Fibroblast of peridontal ligament (primary cell): ENCODE data around the gene SRSF3.
A peak's percentile ranks its signal among the peaks of the same experiment; 100 is the strongest.
"Not testable (repeated sequence)": the region's sequence is repeated elsewhere in the genome, so short reads cannot be mapped to it uniquely, and the experiment has no call there.

Experiments
- DNase-seq: peaks from one replicate; pipeline ENCODE4 v3.0.0-alpha.2; 2010; ENCODE audit errors: extremely low read depth

SRSF3 gene

GRCh38 chr6:36574679-36575078 is 19.5 kb upstream of the SRSF3 start:
- no peak for DNase-seq

- no peak for DNase-seq
These were observed 17.6 kb upstream of the SRSF3 start for GRCh38 chr6:36576578-36576977.

- peak; percentile 78 for DNase-seq
These were observed 16.9 kb upstream of the SRSF3 start for GRCh38 chr6:36577301-36577700.

GRCh38 chr6:36578030-36578429 is 16.1 kb upstream of the SRSF3 start:
- no peak for DNase-seq

- no peak for DNase-seq
These were observed 15.7 kb upstream of the SRSF3 start for GRCh38 chr6:36578431-36578830.

- DNase-seq: no peak
These were observed 14.0 kb upstream of the SRSF3 start for GRCh38 chr6:36580184-36580526.

GRCh38 chr6:36581716-36582115 is 12.4 kb upstream of the SRSF3 start:
- DNase-seq: no peak

- DNase-seq: no peak
These were observed 7.6 kb upstream of the SRSF3 start for GRCh38 chr6:36586606-36587005.

GRCh38 chr6:36589025-36589400 is 5.1 kb upstream of the SRSF3 start:
- DNase-seq: not testable (repeated sequence)

- peak; percentile 75 for DNase-seq
These were observed 3.9 kb upstream of the SRSF3 start for GRCh38 chr6:36590237-36590636.

- no peak for DNase-seq
These were observed 1.9 kb upstream of the SRSF3 start for GRCh38 chr6:36592221-36592655.

- no peak for DNase-seq
These were observed 563 bp upstream of the SRSF3 start for GRCh38 chr6:36593569-36594028.

GRCh38 chr6:36594816-36595643 is 868 bp downstream of the SRSF3 start:
- DNase-seq: peak; percentile 69

- DNase-seq: peak; percentile 51
These were observed 2.2 kb downstream of the SRSF3 start for GRCh38 chr6:36596356-36596755.

GRCh38 chr6:36597775-36598174 is 3.6 kb downstream of the SRSF3 start:
- no peak for DNase-seq

- no peak for DNase-seq
These were observed 4.2 kb downstream of the SRSF3 start for GRCh38 chr6:36598326-36598725.

- no peak for DNase-seq
These were observed 4.7 kb downstream of the SRSF3 start for GRCh38 chr6:36598739-36599318.

- peak; percentile 49 for DNase-seq
These were observed 5.6 kb downstream of the SRSF3 start for GRCh38 chr6:36599791-36600209.

- no peak for DNase-seq
These were observed 6.5 kb downstream of the SRSF3 start for GRCh38 chr6:36600564-36601146.

- not testable (repeated sequence) for DNase-seq
These were observed 7.7 kb downstream of the SRSF3 start for GRCh38 chr6:36601818-36602217.

GRCh38 chr6:36603222-36604089 is 9.3 kb downstream of the SRSF3 start:
- no peak for DNase-seq
